ENCODE results near the gene RETSAT.

- TF ChIP-seq CTCF (IDR thresholded peaks at IDR 0.05) (no peak), POLR2A (IDR thresholded peaks at IDR 0.05) (no peak)
These were observed 46.1 kb downstream of the RETSAT start for GRCh38 chr2:85308201-85308600.
